CD4-positive, CD25-positive, alpha-beta regulatory T cell (primary cell): Measurements from ENCODE around the gene NCK1. TPM values are rescaled to one million over a fixed set of nuclear protein-coding genes. Genes with fewer than 3 reads are reported as not detected.

Source experiments
- ATAC-seq, 2 donors: fragments of 150-1000 bp; cut with Tn5 transposase; one replicate each; pipeline ENCODE4 v1.10.0; 2021; ENCODE audit warnings: low read depth in 2 of 2, moderate number of reproducible peaks in 2 of 2, moderate library complexity in 1 of 2
- DNase-seq, 3 donors: peaks; one replicate each; pipeline versions ENCODE4 v3.0.0 to v3.0.0-alpha.2; 2012 to 2022; ENCODE audit warnings: mixed read lengths in 1 of 3
- H3K27ac ChIP-seq: one replicate; pipeline ENCODE4 v1.7.0; 2013; ENCODE audit warnings: mild to moderate bottlenecking, low read length; ENCODE audit not compliant: insufficient read depth, poor library complexity, severe bottlenecking
- H3K27me3 ChIP-seq: one replicate; pipeline ENCODE4 v1.7.0; 2013; ENCODE audit warnings: low read length; ENCODE audit not compliant: control insufficient read depth, insufficient read depth
- H3K36me3 ChIP-seq: one replicate; pipeline ENCODE4 v1.7.0; 2013; ENCODE audit warnings: mild to moderate bottlenecking, low read length, moderate library complexity; ENCODE audit not compliant: control insufficient read depth, insufficient read depth
- H3K4me1 ChIP-seq: 2 replicates; pipeline ENCODE4 v1.7.0; 2013; ENCODE audit warnings: mild to moderate bottlenecking, low read length; ENCODE audit not compliant: insufficient read depth, control insufficient read depth, poor library complexity, severe bottlenecking
- H3K4me3 ChIP-seq: one replicate; pipeline ENCODE4 v1.7.0; 2013; ENCODE audit warnings: low read depth, mild to moderate bottlenecking, low read length, moderate library complexity
- H3K9me3 ChIP-seq, 2 experiments: 1 replicate in 1 of 2; 2 replicates in 1 of 2; pipeline ENCODE4 v1.7.0; 2013; ENCODE audit warnings: low read length in 2 of 2, mild to moderate bottlenecking in 1 of 2, moderate library complexity in 1 of 2; ENCODE audit not compliant: control insufficient read depth in 2 of 2
- H3K27ac Mint-ChIP-seq, 3 donors: one replicate each; pipeline ENCODE4 v1.8.0; 2020 to 2022; ENCODE audit warnings: mild to moderate bottlenecking in 3 of 3, mixed read lengths in 3 of 3, moderate library complexity in 2 of 3
- H3K27me3 Mint-ChIP-seq: one replicate; pipeline ENCODE4 v1.8.0; 2022; ENCODE audit warnings: mild to moderate bottlenecking, mixed read lengths
- H3K36me3 Mint-ChIP-seq: one replicate; pipeline ENCODE4 v1.8.0; 2020; ENCODE audit warnings: mixed read lengths
- H3K4me1 Mint-ChIP-seq, 4 donors: one replicate each; pipeline ENCODE4 v1.8.0; 2020 to 2022; ENCODE audit warnings: mixed read lengths in 4 of 4, mild to moderate bottlenecking in 1 of 4
- H3K4me3 Mint-ChIP-seq, 4 donors: one replicate each; pipeline ENCODE4 v1.8.0; 2020 to 2022; ENCODE audit warnings: mild to moderate bottlenecking in 4 of 4, mixed read lengths in 4 of 4, moderate library complexity in 3 of 4
- H3K9me3 Mint-ChIP-seq, 7 donors: one replicate each; pipeline ENCODE4 v1.8.0; 2020 to 2022; ENCODE audit warnings: mixed read lengths in 7 of 7, mild to moderate bottlenecking in 3 of 7, moderate library complexity in 2 of 7
- polyA plus RNA-seq, 4 donors: library from polyadenylated mRNA; unstranded; fragments of 300-500 nt; fragmentation: Illumina TruSeq; gene quantifications; one replicate each; pipeline ENCODE4 v1.2.3, GENCODE V29; 2021
- total RNA-seq: library from RNA; stranded (reverse); gene quantifications from one replicate; pipeline ENCODE4 v1.2.3, GENCODE V29; 2022

Gene NCK1
- total and polyA plus RNA-seq, 5 donors from 2014 or later = 48.7 to 64.9 (median 55.4) TPM

DNA sequence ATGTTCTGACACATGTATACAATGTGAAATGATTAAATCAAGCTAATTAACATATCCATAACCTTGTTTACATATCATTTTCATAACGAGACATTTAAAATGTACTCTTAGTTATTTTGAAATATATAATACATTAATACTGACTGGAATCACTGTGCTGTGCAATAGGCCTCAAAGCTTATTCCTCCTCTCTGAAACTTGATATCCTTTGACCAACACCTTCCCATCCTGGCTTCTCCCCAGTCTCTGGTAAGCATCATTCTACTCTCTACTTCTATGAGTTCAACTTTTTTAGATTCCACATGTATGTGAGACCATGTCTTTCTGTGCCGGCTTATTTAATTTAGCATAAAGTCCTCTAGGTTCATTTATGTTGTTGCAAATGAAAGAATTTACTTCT is 48.7 kb downstream of the NCK1 start:
- DNase-seq = no peak
- Histone ChIP-seq H3K4me1 (peaks cover 56% of the 10 kb centered on the region), H3K27me3 (no peaks in the 10 kb centered on the region), H3K4me3 (no peak overlapping the region), H3K9me3 (peaks cover 0 to 2% of the 10 kb centered on the region in 2 experiments), H3K36me3 (no peaks in the 10 kb centered on the region), H3K27ac (peak overlapping the region; percentile 58)
- H3K36me3 Mint-ChIP-seq = peaks cover 23% of the 10 kb centered on the region
- ATAC-seq = no peak
- H3K27ac Mint-ChIP-seq = peak overlapping the region in 1 of 3 donors; percentile 3
- peaks cover 45 to 93% (median 84%) of the 10 kb centered on the region in 4 donors for H3K4me1 Mint-ChIP-seq
- H3K9me3 Mint-ChIP-seq = peaks cover 0 to 3% (median 0%) of the 10 kb centered on the region in 7 donors
- H3K27me3 Mint-ChIP-seq = no peaks in the 10 kb centered on the region
- H3K4me3 Mint-ChIP-seq = peak overlapping the region in 1 of 4 donors; percentile 59

DNA sequence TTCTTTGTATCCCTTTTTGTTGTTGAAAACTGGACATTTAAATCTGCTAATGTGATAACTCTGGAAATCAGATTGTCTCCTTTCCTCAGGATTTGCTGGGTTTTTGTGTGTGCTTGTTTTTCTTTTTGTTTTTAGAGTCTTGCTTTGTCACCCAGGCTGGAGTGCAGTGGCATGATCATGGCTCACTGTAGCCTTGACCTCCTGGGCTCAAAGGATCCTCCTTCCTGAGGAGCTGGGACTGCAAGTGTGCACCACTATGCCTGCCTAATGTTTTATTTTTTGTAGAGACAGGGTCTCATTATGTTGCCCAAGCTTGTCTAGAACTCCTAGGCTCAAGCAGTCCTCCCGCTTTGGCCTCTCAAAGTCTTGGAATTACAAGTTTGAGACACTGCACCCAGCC is 51.2 kb downstream of the NCK1 start:
- H3K36me3 Mint-ChIP-seq = peaks cover 19% of the 10 kb centered on the region
- H3K27ac Mint-ChIP-seq = peak overlapping the region in 1 of 3 donors; percentile 6
- H3K4me1 Mint-ChIP-seq = peaks cover 52 to 91% (median 81%) of the 10 kb centered on the region in 4 donors
- DNase-seq = no peak
- peaks cover 0 to 2% (median 0%) of the 10 kb centered on the region in 7 donors for H3K9me3 Mint-ChIP-seq
- peaks cover 47% of the 10 kb centered on the region for H3K4me1 ChIP-seq
- no peaks in the 10 kb centered on the region for H3K27me3 Mint-ChIP-seq
- peak overlapping the region in 2 of 4 donors; percentile 38 to 53 for H3K4me3 Mint-ChIP-seq
- peaks cover 0 to 2% of the 10 kb centered on the region in 2 experiments for H3K9me3 ChIP-seq
- no peak overlapping the region for H3K27ac ChIP-seq
- no peaks in the 10 kb centered on the region for H3K36me3 ChIP-seq
- H3K27me3 ChIP-seq = no peaks in the 10 kb centered on the region
- no peak for ATAC-seq
- no peak overlapping the region for H3K4me3 ChIP-seq

DNA sequence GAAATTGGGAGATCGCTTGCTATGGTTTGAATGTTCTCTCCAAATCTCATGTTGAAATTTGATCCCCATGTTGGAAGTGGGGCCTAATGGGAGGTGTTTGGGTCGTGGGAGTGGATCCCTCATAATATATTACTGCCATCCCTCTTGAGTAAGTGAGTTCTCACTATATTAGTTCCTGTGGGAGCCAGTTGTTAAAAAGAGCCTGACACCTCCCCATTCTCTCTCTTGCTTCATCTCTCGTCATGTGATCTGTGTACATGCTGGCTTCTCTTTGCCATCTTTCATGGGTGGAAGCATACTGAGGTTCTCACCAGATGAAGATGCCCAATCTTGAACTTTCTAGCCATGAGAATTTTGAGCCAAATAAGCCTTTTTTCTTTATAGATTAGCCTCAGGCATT is 52.7 kb downstream of the NCK1 start:
- H3K27ac ChIP-seq = no peak overlapping the region
- peaks cover 19% of the 10 kb centered on the region for H3K36me3 Mint-ChIP-seq

DNA sequence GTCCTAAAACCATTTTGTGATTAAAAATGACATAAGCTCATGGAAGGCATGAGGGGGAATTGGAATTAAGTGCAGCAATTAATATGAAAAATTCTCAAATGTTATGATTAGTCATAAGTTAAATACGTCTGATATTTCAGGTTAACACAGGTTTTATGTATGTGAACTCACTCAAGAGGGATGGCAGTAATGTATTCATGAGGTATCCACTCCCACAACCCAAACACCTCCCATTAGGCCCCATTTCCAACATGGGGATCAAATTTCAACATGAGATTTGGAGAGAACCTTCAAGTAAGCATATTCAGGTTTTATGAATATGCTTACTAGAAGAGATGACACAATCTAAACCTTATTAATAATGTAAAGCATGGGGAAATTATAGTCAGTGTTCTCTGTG is 54.2 kb downstream of the NCK1 start:
- no peak overlapping the region for H3K27ac ChIP-seq
- Mint-ChIP-seq H3K36me3 (peaks cover 14% of the 10 kb centered on the region), H3K27ac (peak overlapping the region in 1 of 3 donors; percentile 73), H3K9me3 (peaks cover 0 to 2% (median 0%) of the 10 kb centered on the region in 7 donors), H3K27me3 (no peaks in the 10 kb centered on the region), H3K4me3 (peak overlapping the region in 1 of 4 donors; percentile 28), H3K4me1 (peaks cover 66 to 89% (median 79%) of the 10 kb centered on the region in 4 donors)
- no peak for ATAC-seq
- H3K4me3 ChIP-seq = no peak overlapping the region
- H3K9me3 ChIP-seq = peaks cover 0 to 2% of the 10 kb centered on the region in 2 experiments
- no peaks in the 10 kb centered on the region for H3K27me3 ChIP-seq
- H3K4me1 ChIP-seq = peaks cover 55% of the 10 kb centered on the region
- no peak for DNase-seq
- no peaks in the 10 kb centered on the region for H3K36me3 ChIP-seq

More for the DNA sequence above, 52.7 kb downstream of the NCK1 start:
- Histone ChIP-seq H3K4me1 (peaks cover 50% of the 10 kb centered on the region), H3K27me3 (no peaks in the 10 kb centered on the region), H3K4me3 (no peak overlapping the region), H3K36me3 (no peaks in the 10 kb centered on the region), H3K9me3 (peaks cover 0 to 2% of the 10 kb centered on the region in 2 experiments)
- H3K27ac Mint-ChIP-seq = peak overlapping the region in 2 of 3 donors; percentile 13 to 22
- H3K4me1 Mint-ChIP-seq = peaks cover 60 to 92% (median 79%) of the 10 kb centered on the region in 4 donors
- DNase-seq (no peak), ATAC-seq (no peak)
- peak overlapping the region in 1 of 4 donors; percentile 1 for H3K4me3 Mint-ChIP-seq
- no peaks in the 10 kb centered on the region for H3K27me3 Mint-ChIP-seq
- H3K9me3 Mint-ChIP-seq = peaks cover 0 to 2% (median 0%) of the 10 kb centered on the region in 7 donors

DNA sequence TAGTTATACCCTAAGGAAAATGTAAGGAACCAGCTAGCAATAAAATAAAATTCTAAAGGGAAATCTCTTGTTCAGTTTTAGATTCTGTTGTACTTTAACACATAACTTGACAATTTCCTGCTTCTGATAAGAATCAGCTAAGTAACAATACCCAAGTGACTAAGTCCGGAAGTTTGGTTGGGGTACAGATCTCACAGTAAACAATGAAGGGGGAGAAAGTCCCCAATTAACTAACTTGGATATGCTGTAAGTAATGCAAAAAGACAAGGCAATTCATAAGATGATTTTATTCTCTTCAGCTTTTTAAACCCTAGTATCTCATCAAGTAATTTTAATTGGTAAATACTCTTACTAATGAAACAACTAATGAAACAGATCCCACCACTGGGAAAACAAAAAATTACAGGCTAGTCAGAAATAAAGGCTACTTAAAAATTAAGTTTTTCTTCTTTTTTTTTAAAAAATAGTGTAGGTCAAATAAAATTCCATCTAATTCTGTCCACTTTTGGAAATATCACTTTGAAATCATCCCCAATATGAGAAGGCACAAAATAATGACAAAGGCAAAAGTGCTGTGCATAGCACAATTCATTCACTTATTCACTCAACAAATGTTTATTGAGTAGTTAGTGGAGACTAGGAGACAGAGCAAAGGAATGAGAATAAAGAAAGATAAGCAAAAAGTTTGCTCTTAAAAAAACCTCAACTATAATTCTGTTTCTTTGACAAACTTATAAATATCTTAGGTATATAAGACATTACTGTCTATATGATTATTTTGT is 58.0 kb downstream of the NCK1 start:
- peak; percentile 94 to 96 for ATAC-seq
- H3K4me3 Mint-ChIP-seq = peak overlapping the region; percentile 46 to 74 (median 68)
- Histone ChIP-seq H3K4me1 (peaks cover 61% of the 10 kb centered on the region), H3K36me3 (no peaks in the 10 kb centered on the region), H3K27me3 (no peaks in the 10 kb centered on the region), H3K27ac (peak overlapping the region; percentile 81), H3K9me3 (no peaks in the 10 kb centered on the region), H3K4me3 (peak overlapping the region; percentile 81)
- peaks cover 0 to 1% (median 0%) of the 10 kb centered on the region in 7 donors for H3K9me3 Mint-ChIP-seq
- peak; percentile 14 to 84 (median 61) for DNase-seq
- H3K4me1 Mint-ChIP-seq = peaks cover 65 to 86% (median 77%) of the 10 kb centered on the region in 4 donors
- peaks cover 4% of the 10 kb centered on the region for H3K36me3 Mint-ChIP-seq
- H3K27ac Mint-ChIP-seq = peak overlapping the region in 2 of 3 donors; percentile 56 to 67
- no peaks in the 10 kb centered on the region for H3K27me3 Mint-ChIP-seq

DNA sequence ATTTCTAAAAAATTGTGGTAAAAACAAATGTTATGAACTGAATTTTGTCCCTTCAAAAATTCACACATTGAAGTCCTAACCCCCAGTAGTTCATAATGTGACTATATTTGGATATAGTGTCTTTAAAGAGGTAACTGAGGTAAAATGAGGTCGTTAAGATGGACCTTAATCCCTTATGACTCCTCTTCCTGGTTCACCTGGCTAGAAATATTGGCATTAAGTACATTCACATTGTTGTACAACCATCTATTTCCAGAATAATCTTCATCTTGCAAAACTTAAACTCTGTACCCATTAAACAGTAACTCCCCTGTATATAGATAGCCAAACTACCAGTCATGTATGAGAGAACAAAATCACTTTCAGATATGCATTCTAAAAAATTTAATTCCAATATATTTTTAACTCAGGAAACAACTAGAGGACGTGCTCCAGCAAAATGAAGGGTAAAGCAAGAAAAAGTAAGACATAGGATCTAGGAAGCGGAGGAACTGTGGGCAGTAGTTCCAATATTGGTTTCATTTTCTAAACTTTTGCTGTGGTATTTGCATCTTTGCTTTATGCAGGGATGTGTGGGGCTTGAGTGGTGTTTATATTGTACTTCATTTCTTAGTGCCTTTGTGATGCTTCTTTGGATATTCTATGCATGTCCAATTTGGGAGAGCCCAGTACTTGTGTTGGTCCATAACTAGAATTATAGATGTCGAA is 59.0 kb downstream of the NCK1 start:
- H3K36me3 Mint-ChIP-seq = peaks cover 4% of the 10 kb centered on the region
- no peak for ATAC-seq
- H3K9me3 ChIP-seq = no peaks in the 10 kb centered on the region
- H3K27ac ChIP-seq = peak overlapping the region; percentile 81
- H3K4me1 Mint-ChIP-seq = peaks cover 65 to 84% (median 77%) of the 10 kb centered on the region in 4 donors
- H3K36me3 ChIP-seq = no peaks in the 10 kb centered on the region
- H3K27me3 Mint-ChIP-seq = no peaks in the 10 kb centered on the region
- H3K27ac Mint-ChIP-seq = peak overlapping the region; percentile 66 to 87 (median 83)
- H3K27me3 ChIP-seq = no peaks in the 10 kb centered on the region
- no peak for DNase-seq
- peak overlapping the region; percentile 76 to 80 (median 78) for H3K4me3 Mint-ChIP-seq
- peaks cover 66% of the 10 kb centered on the region for H3K4me1 ChIP-seq
- H3K9me3 Mint-ChIP-seq = peaks cover 0 to 1% (median 0%) of the 10 kb centered on the region in 7 donors
- H3K4me3 ChIP-seq = peak overlapping the region; percentile 81

DNA sequence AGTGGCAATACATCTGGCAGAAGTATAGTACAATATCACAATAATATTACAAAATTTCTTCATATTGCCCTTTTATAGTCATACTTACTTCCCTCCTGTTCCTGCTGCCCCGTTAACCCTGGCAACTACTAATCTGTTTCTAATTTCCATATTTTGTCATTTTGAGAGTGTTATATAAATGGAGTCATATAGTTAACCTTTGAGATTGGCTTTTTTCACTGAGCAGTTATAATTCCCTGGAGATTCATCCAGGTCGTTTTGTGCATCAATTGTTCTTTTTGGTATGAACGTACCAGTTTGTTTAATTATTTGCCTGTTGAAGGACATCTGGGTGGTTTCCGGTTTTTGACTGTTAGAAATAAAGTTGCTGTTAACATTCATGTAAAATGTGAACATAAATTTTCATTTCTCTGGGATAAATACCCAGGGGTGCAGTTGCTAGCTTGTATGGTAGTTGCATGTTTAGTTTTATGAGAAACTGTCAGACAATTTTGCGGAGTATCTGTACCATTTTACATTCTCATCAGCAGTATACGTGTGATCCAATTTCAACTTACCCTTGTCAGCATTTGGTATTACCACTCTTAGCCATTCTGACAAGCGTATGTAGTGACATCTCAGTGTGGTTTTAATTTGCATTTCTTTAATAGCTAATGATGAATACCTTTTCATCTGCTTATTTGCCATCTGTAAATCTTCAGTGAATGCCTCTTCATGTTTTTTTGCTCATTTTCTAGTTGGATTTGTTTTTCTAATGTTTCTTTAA is 63.6 kb downstream of the NCK1 start:
- DNase-seq (no peak), ATAC-seq (no peak)
- Histone ChIP-seq H3K9me3 (no peaks in the 10 kb centered on the region), H3K27me3 (no peaks in the 10 kb centered on the region), H3K4me3 (peak overlapping the region; percentile 42), H3K27ac (no peak overlapping the region), H3K4me1 (peaks cover 37% of the 10 kb centered on the region), H3K36me3 (peaks cover 12% of the 10 kb centered on the region)
- Mint-ChIP-seq H3K4me3 (peak overlapping the region in 2 of 4 donors; percentile 42 to 55), H3K36me3 (peaks cover 24% of the 10 kb centered on the region), H3K4me1 (peaks cover 55 to 76% (median 60%) of the 10 kb centered on the region in 4 donors), H3K9me3 (peaks cover 0 to 2% (median 0%) of the 10 kb centered on the region in 7 donors), H3K27me3 (no peaks in the 10 kb centered on the region), H3K27ac (no peak overlapping the region)
